Stimulated activated CD8-positive, alpha-beta memory T cell treated with anti-CD3 and anti-CD28 coated beads, Interleukin-2, amount 100 ng/mL, for 1 hour (primary cell): ENCODE measurements around the gene RTEL1.

Experiments used
- DNase-seq, 2 donors: peaks; one replicate each; pipeline ENCODE4 v3.0.0-alpha.2; 2020; ENCODE audit warnings: low read depth in 2 of 2

RTEL1 gene

GRCh38 chr20:63740070-63740626 is 82.0 kb downstream of the RTEL1 start:
- DNase-seq: no peak

- no peak for DNase-seq
These were observed 82.7 kb downstream of the RTEL1 start for GRCh38 chr20:63740627-63741353.

GRCh38 chr20:63741354-63741675 is 83.2 kb downstream of the RTEL1 start:
- no peak for DNase-seq

- no peak for DNase-seq
These were observed 83.7 kb downstream of the RTEL1 start for GRCh38 chr20:63741676-63742380.

- DNase-seq: no peak
These were observed 84.4 kb downstream of the RTEL1 start for GRCh38 chr20:63742381-63743024.

- no peak for DNase-seq
These were observed 85.3 kb downstream of the RTEL1 start for GRCh38 chr20:63743210-63743970.

- DNase-seq: no peak
These were observed 86.0 kb downstream of the RTEL1 start for GRCh38 chr20:63744158-63744557.

GRCh38 chr20:63744574-63745423 is 86.7 kb downstream of the RTEL1 start:
- no peak for DNase-seq

GRCh38 chr20:63745424-63745805 is 87.3 kb downstream of the RTEL1 start:
- DNase-seq: no peak
